ENCODE results near the gene DNER.

- TF ChIP-seq TCF7L2 (IDR thresholded peaks at IDR 0.05; ENCODE audit: low read depth, low read length) (no peak), AKAP8 (CRISPR knock-in tag; IDR thresholded peaks at IDR 0.05) (no peak), ZNF562 (CRISPR knock-in tag; IDR thresholded peaks at IDR 0.05; ENCODE audit: borderline replicate concordance) (no peak), ZNF567 (CRISPR knock-in tag; IDR thresholded peaks at IDR 0.05; ENCODE audit: borderline replicate concordance) (no peak), JUN (CRISPR knock-in tag; IDR thresholded peaks at IDR 0.05) (no peak)
Observed at GRCh38 chr2:229412686-229413085, 301.7 kb downstream of the DNER start.

Measured in HepG2 (cell line).